C4-2B (cell line): ENCODE measurements around the gene SYNGR3.

Experiments
- CTCF ChIP-seq: fragments of 450-650 bp; conservative IDR thresholded peaks from 2 replicates; pipeline ENCODE4 v1.5.1; 2017; ENCODE audit warnings: mild to moderate bottlenecking
- ZFX ChIP-seq: fragments of 450-650 bp; IDR thresholded peaks from 2 replicates; pipeline ENCODE4 v1.6.1; 2017

GRCh38 chr16:2037115-2037514 is 47.3 kb downstream of the SYNGR3 start:
- TF ChIP-seq CTCF: no peak
- TF ChIP-seq ZFX: no peak
